ENCODE results near the gene VAV3. TPM values are rescaled to one million over a fixed set of nuclear protein-coding genes. Genes with fewer than 3 reads are reported as not detected.

VAV3 gene
- total RNA-seq, 1 donor from 2014 or later: 4.5 TPM

DNA sequence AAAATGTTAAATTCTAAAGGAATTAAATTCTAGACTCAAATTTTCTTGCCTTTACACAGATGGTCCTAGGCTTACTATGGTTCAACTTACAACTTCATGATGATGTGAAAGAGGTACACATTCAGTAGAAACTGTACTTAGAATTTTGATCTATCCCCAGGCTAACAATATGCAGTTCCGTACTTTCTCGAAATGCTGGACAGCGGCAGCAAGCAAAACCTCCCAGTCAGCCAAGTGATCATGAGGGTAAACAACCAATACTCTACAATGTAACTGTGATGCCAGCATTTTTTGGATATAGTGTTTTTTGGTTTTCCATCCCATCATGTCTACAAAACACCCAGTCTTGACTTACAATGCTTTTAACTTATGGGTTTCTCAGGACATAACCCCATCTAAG lies 25.7 kb downstream of the VAV3 start:
- DNase-seq (ENCODE audit: low spot score in 2 of 2) (no peak), FAIRE-seq (no peak)

GRCh38 chr1:107936498-107937481 lies 28.2 kb downstream of the VAV3 start:
- DNase-seq (ENCODE audit: low spot score in 2 of 2): peak in 1 of 2 donors; percentile 24
- no peak for FAIRE-seq

GRCh38 chr1:107935396-107936064 lies 29.4 kb downstream of the VAV3 start:
- DNase-seq (ENCODE audit: low spot score in 2 of 2): no peak
- FAIRE-seq: no peak

- FAIRE-seq (no peak), DNase-seq (ENCODE audit: low spot score in 2 of 2) (no peak)
Observed at GRCh38 chr1:107934578-107934977, 30.4 kb downstream of the VAV3 start.

- DNase-seq (ENCODE audit: low spot score in 2 of 2): no peak
- FAIRE-seq: no peak
Observed at GRCh38 chr1:107933736-107934135, 31.2 kb downstream of the VAV3 start.

DNA sequence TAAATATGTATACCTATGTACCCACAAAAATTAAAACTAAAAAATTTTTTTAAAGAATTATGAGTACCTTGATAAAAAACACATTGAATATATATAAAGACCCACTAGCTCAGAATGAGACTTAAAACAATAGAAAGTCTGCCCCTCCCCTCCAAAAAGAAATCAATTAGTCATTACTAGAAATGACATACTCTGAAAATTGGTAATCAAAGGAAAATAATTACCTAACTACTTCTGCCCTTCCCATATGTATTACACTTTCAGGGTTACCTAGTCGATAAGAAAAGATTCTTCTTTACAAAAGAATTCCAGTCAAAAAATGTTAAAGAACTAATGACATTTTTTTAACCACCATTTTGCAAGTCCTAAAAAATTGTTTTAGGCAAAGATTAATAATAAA lies 34.7 kb downstream of the VAV3 start:
- no peak for DNase-seq (ENCODE audit: low spot score in 2 of 2)
- no peak for FAIRE-seq

DNA sequence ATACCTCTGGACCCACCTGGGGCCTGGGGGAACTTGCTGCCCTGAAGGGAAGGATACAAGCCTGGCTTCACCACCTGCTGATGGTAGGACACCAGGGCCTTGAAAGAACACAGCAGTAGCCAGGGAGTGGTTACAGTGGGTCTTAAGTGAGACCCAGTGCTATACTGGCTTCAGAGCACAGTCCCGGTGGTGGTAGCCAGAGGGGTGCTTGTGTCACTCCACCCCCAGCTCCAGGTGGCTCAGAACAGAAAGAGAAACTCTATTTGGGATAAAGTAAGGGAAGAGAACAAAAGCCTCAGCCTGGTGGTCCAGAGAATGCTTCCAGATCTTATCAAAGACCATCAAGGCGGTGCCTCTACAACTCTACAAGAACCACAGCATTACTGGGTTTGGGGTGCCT lies 37.2 kb downstream of the VAV3 start:
- DNase-seq (ENCODE audit: low spot score in 2 of 2) (no peak), FAIRE-seq (no peak)

DNA sequence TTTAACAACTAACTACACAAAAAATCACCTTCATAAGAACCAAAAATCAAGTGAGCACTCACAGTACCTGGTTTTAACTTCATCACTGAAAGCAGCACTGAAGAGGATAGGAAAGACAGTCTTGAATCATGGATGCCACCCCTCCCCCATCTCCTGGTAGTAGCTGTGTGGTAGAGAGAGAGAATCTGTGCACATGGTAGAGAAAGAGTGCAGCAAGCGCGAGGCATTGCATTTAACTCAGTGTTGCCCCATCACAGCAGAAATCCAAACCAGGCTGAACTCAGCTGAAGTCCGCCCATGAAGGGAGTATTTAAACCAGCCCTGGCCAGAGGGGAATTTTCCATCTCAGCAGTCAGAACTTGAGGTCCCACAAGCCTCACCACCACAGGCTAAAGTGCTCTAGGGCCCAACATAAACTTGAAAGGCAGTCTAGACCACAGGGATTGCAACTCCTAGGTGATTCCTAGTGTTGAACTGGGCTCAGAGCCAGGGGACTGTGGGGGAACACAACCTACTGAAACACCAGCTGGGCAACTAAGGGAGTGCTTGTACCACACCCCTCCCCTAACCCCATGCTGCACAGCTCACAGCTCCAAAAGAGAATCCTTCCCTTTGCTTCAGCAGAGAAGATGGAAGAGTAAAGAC lies 38.4 kb downstream of the VAV3 start:
- DNase-seq (ENCODE audit: low spot score in 2 of 2): no peak

GRCh38 chr1:107925565-107925964 lies 39.4 kb downstream of the VAV3 start:
- FAIRE-seq (no peak), DNase-seq (ENCODE audit: low spot score in 2 of 2) (no peak)

More for the DNA sequence above, 38.4 kb downstream of the VAV3 start:
- no peak for FAIRE-seq

DNA sequence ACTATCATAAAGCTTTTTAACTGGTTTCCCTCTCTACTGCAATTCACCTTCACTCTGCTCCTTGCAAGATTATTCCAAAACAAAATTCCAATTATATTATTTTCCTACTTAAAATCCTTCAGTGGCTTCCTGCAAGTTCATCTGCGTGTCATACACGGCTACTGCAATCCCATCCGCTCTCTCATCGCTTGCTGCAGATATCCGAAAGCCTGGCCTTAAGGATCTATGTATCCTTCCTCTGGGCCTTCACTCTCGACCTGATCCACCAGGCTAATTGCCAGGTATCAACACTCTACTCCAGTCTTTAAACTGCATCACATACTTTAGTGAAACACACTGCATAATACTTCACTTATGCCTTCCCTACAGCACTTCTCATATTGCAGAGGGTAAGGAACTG lies 44.0 kb downstream of the VAV3 start:
- FAIRE-seq (no peak), DNase-seq (ENCODE audit: low spot score in 2 of 2) (no peak)

- no peak for FAIRE-seq
- no peak for DNase-seq (ENCODE audit: low spot score in 2 of 2)
Observed at GRCh38 chr1:107920561-107920960, 44.4 kb downstream of the VAV3 start.

GRCh38 chr1:107919953-107920352 lies 45.0 kb downstream of the VAV3 start:
- DNase-seq (ENCODE audit: low spot score in 2 of 2) (no peak), FAIRE-seq (no peak)

GRCh38 chr1:107914119-107914765 lies 50.7 kb downstream of the VAV3 start:
- no peak for FAIRE-seq

DNA sequence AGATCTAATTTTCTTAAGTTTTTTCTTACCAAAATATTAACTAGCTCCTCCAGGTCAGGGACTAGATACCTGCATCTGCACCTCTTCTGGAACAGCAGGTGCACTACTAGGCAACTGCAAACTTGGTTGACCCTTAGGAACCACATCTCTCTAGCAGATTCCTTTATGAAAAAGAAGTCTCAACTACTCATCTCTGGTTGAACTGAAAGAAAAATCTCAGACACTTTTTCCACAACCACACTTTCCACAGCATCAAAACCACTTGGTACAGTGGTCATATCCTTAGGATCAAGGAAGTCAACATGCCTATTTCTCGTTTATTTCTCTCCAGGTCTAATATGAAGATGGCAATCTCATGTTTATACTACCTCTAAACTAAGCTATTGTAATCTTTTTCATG lies 52.3 kb downstream of the VAV3 start:
- DNase-seq (ENCODE audit: low spot score in 2 of 2) (no peak), FAIRE-seq (no peak)

More at GRCh38 chr1:107914119-107914765, 50.7 kb downstream of the VAV3 start:
- DNase-seq (ENCODE audit: low spot score in 2 of 2): no peak

GRCh38 chr1:107900090-107900945 lies 64.7 kb downstream of the VAV3 start:
- no peak for FAIRE-seq
- no peak for DNase-seq (ENCODE audit: low spot score in 2 of 2)

GRCh38 chr1:107899655-107900054 lies 65.3 kb downstream of the VAV3 start:
- DNase-seq (ENCODE audit: low spot score in 2 of 2) (no peak), FAIRE-seq (no peak)

- DNase-seq (ENCODE audit: low spot score in 2 of 2): no peak
- FAIRE-seq: no peak
Observed at GRCh38 chr1:107897438-107898345, 67.3 kb downstream of the VAV3 start.

DNA sequence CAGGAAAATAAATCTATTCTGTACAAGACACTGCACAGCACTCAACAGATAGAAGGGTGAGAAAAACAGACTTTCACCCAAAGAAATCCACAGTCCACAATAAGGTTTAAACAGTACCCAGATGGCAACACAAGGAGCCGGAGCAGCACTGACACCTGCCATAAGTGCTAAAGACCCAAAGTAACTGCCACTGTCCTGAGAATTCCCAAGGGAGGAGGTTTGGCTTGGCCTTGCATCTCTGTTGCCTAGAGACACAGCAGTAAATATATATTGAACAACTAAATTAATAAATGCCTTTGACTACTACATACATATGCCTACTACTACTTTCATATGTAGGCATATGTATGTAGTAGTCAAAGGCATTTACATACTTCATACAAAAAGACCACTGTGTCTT lies 68.0 kb downstream of the VAV3 start:
- DNase-seq (ENCODE audit: low spot score in 2 of 2) (no peak), FAIRE-seq (no peak)

- no peak for DNase-seq (ENCODE audit: low spot score in 2 of 2)
- FAIRE-seq: no peak
Observed at GRCh38 chr1:107896401-107896800, 68.6 kb downstream of the VAV3 start.

Measured in frontal cortex (tissue), 4 donors.